ENCODE results near the gene PRDX5.

GRCh38 chr11:64358536-64358906 is 40.6 kb downstream of the PRDX5 start:
- TF ChIP-seq ZNF274 (IDR thresholded peaks at IDR 0.05; ENCODE audit: borderline replicate concordance, low read depth, low read length) (no peak), EZH2 (IDR thresholded peaks at IDR 0.05; ENCODE audit: borderline replicate concordance, low read depth, low read length) (no peak), REST (IDR thresholded peaks at IDR 0.05; ENCODE audit: borderline replicate concordance) (no peak), REST (CRISPR knock-in tag; IDR thresholded peaks at IDR 0.05; ENCODE audit: low read depth) (no peak), BMI1 (IDR thresholded peaks at IDR 0.05; ENCODE audit: low read length) (no peak), SLC30A9 (CRISPR knock-in tag; IDR thresholded peaks at IDR 0.05) (no peak), SUPT5H (IDR thresholded peaks at IDR 0.05) (no peak), POLR2A (conservative IDR thresholded peaks at IDR 0.05) (no peak), STAT6 (CRISPR knock-in tag; IDR thresholded peaks at IDR 0.05) (no peak), CTCF (IDR thresholded peaks at IDR 0.05 in 2 of 3, conservative IDR thresholded peaks at IDR 0.05 in 1 of 3; ENCODE audit: insufficient read depth in 2 of 3, low read depth in 1 of 3, low read length in 3 of 3) (no peak), SIN3A (IDR thresholded peaks at IDR 0.05; ENCODE audit: borderline replicate concordance in 2 of 2, control insufficient read depth in 1 of 2, low read depth in 2 of 2, low read length in 2 of 2) (no peak)
